Measurements from ENCODE around the gene DOCK11. TPM values are rescaled to one million over a fixed set of nuclear protein-coding genes. Genes with fewer than 3 reads are reported as not detected.

DOCK11 gene
- total RNA-seq, 3 donors from 2014 or later, result 4.5 to 31.6 (median 8.4) TPM

DNA sequence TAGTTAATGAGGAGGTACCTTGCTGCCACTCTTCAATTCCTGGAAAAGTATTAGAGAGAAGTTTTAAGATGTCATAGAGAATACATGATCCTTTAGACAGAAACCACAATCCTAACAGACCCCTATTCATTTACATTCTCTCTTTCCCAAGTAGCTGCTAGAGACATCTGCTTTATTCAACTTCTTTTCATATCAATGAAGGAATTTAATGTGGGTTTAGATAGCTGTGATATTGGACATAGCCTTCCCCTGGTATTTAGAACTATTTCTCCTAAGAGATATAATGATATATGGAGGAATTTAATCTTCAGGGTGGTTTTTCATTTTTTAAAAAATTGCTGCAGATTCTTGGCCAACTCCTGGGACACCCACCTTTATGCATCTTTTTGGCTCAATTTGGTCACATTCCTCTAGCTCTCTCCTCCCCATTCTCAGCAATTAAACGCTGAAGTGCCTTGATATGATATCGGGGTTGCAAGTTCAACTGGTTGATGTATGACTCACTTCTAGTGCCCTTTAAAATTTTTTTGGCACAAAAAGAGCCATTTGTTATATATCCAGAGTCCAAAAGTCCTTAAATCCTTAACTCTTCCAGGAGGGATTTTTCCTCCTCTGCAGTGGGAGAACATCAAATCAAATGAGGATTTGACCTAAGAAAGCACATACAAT, 57.6 kb downstream of the DOCK11 start:
- DNase-seq (no peak), ATAC-seq (no peak)
- no peaks in the 10 kb centered on the region for H3K4me1 ChIP-seq (ENCODE audit: low read depth)
- H3K4me3 ChIP-seq, result no peak overlapping the region
- no peak for TF ChIP-seq CTCF (IDR thresholded peaks at IDR 0.05)
- no peaks in the 10 kb centered on the region for H3K9me3 ChIP-seq
- H3K36me3 ChIP-seq (ENCODE audit: low read depth), result no peaks in the 10 kb centered on the region
- intact Hi-C loops (cut with DNase I, micrococcal nuclease), result no loop called here

GRCh38 chrX:118554511-118554910, 58.9 kb downstream of the DOCK11 start:
- TF ChIP-seq CTCF (IDR thresholded peaks at IDR 0.05), result no peak
- H3K9me3 ChIP-seq, result no peaks in the 10 kb centered on the region
- no peak for DNase-seq
- H3K4me3 ChIP-seq, result no peak overlapping the region
- no peaks in the 10 kb centered on the region for H3K4me1 ChIP-seq (ENCODE audit: low read depth)
- ATAC-seq, result no peak
- H3K36me3 ChIP-seq (ENCODE audit: low read depth), result no peaks in the 10 kb centered on the region
- intact Hi-C loops (cut with DNase I, micrococcal nuclease), result no loop called here

DNA sequence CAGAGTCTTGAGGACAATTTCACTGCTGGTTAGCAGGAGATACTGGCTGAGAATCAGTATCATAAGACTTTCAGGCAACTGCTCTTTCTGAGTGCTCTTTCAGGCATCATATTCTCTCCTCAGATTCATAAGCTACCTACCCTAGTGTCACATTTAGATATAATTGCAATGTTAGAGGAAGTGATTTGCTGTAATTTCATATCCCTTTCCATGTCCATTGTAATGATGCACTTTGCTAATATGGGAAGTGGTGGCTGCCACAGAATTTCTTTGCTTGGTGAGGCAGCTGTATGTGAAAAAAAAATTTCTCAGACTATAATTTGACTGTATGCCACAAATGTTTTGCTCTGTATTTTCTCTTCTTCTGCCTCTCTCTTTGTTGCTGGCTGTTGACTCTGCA, 63.3 kb downstream of the DOCK11 start:
- no peaks in the 10 kb centered on the region for H3K4me1 ChIP-seq (ENCODE audit: low read depth)
- intact Hi-C loops (cut with DNase I, micrococcal nuclease), result no loop called here
- TF ChIP-seq CTCF (IDR thresholded peaks at IDR 0.05), result no peak
- no peaks in the 10 kb centered on the region for H3K9me3 ChIP-seq
- no peak for DNase-seq
- ATAC-seq, result no peak
- no peak overlapping the region for H3K4me3 ChIP-seq
- no peaks in the 10 kb centered on the region for H3K36me3 ChIP-seq (ENCODE audit: low read depth)

GRCh38 chrX:118560489-118560888, 64.9 kb downstream of the DOCK11 start:
- no peaks in the 10 kb centered on the region for H3K4me1 ChIP-seq (ENCODE audit: low read depth)
- DNase-seq (no peak), ATAC-seq (no peak)
- no peak for TF ChIP-seq CTCF (IDR thresholded peaks at IDR 0.05)
- H3K36me3 ChIP-seq (ENCODE audit: low read depth), result no peaks in the 10 kb centered on the region
- intact Hi-C loops (cut with DNase I, micrococcal nuclease), result no loop called here
- H3K4me3 ChIP-seq, result no peak overlapping the region
- H3K9me3 ChIP-seq, result no peaks in the 10 kb centered on the region

DNA sequence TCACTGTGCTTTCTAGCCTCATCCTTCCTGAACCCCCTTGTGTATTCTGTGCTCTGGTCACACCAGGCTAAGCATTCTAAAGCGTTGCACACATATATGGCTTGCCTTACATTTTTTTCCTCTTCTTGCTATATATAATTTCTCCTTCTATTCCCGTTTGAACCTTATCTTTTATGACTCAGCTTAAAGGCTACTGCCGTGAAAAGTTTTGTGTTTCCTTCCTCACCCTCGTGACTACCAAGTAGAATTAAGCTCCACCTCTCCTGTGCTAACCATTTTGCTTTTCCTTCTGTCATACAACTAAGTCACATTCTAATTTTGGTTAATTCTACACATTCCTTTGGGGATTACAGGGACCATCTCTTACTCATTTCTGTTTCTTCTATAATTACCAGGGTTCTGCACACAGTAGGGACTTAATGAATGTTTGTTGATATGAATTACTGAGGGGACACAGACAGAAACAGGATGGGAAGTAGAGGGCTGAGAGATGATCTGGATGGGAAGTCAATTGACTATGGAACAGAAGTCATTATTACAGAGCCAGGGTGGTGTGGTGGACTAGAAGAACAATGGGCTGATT, 67.1 kb downstream of the DOCK11 start:
- intact Hi-C loops (cut with DNase I, micrococcal nuclease), result no loop called here
- no peaks in the 10 kb centered on the region for H3K36me3 ChIP-seq (ENCODE audit: low read depth)
- H3K4me1 ChIP-seq (ENCODE audit: low read depth), result no peaks in the 10 kb centered on the region
- no peak for DNase-seq
- TF ChIP-seq CTCF (IDR thresholded peaks at IDR 0.05), result no peak
- H3K4me3 ChIP-seq, result no peak overlapping the region
- no peak for ATAC-seq
- H3K9me3 ChIP-seq, result no peaks in the 10 kb centered on the region
